Hindlimb muscle (tissue), 1 donor: Measurements from ENCODE around the gene TMEM114. TPM values are rescaled to one million over a fixed set of nuclear protein-coding genes. Genes with fewer than 3 reads are reported as not detected.
"Not testable (repeated sequence)": the region's sequence is repeated elsewhere in the genome, so short reads cannot be mapped to it uniquely, and the experiment has no call there.

Source experiments
- DNase-seq: peaks from one replicate; pipeline ENCODE4 v3.0.0-alpha.2; 2013
- polyA plus RNA-seq: library from polyadenylated mRNA; unstranded; fragments of 120-200 nt; gene quantifications from one replicate; pipeline ENCODE4 v1.2.1, GENCODE V29; 2013; ENCODE audit not compliant: insufficient read length

The TMEM114 gene
- polyA plus RNA-seq, 1 donor = not detected

DNA sequence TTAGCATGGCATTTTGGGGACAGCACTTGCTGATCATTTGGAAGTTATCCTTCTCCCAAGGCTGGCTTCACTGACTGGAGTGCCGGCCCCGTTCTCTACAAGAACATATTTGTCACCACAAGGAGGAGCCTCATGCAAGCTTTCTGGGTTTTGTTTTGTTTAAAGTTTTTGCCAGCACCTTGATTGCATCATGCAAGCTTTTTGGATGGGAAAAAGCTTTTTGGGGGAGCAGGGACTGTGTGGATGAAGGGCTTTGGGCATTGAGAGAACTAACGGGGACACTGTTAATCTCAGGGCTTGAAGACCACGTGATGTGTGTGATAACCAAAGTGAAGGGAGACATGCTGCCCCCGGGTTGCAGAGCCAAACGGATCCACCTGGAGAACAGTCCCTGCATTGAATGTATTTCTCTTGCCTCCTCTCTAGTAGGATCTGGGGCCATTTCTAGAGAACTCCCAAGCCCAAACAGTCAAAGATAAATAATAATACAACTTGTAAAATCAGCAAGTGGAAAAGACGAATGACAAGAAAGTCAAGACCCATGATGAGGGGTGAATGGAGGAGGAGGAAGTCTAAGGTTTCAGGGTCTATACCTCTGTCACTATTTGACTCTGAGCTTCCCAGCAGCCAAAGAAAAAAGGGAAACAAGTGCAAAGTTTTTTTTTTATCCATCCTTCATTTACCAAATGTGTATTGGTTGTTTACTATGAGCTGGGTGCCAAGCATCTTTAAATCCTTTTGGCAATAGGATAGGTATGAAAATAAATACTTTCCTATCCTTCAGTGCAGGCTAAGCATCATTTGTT, 17.2 kb downstream of the TMEM114 start:
- peak; percentile 30 for DNase-seq

DNA sequence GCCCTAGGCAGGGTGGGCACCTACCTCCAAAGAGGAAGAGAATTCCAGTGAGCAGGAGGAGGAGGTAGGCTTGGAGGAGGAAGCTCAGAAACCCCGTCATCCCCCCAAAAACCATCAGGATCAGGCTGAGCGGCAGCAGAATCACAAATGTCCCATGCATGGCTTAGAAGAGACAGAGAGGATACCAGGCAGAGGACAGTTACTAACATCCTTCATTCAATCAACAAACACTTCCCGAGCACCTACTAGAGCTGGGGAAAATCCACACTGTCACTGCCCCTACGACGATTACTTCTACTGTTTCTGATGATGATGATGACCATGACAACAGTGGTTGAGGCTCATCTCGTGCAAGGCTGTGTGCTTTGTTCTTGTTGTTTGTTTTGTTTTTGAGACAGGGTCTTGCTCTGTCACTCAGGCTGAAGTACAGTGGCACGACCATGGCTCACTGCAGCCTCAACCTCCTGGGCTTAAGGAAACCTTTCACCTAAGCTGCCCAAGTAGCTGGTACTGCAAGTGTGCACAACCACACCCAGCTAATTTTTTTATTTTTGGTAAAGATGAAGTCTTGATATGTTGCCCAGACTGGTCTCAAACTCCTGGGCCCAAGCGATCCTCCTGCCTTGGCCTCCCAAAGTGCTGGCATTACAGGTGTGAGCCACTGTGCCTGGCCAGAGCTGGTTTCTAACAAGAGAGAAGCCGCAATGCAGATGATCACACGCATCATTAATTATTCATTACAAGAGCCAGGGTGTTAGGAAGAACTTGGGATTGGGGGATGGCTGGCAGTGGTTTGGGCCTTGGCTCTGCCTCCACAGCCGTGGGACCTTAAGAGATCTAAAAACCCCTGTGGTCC, 18.0 kb downstream of the TMEM114 start:
- no peak for DNase-seq

DNA sequence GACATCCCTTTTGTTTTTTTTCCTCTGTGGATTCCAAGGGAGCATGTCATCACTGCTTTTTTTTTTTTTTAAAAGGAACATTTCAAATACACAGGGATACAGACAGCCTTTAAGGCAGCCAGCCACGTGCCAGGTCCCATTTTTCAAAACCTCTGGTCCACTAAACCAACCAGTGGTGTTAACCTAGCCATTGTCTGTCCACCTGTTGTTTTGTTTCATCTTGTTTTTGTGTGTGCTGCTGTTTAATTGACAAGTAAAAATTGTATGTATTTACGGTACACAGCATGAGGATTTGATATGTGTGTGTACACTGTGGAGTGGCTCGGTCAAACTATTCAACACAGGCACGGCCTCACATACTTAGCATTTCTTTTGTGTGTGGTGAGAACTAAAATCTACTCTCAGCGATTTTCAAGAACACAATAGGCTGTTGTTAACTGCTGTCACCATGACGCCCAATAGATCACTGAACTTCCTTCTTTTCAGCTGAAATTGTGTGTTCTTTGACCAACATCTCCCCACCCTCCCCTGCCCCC, 19.2 kb downstream of the TMEM114 start:
- no peak for DNase-seq

DNA sequence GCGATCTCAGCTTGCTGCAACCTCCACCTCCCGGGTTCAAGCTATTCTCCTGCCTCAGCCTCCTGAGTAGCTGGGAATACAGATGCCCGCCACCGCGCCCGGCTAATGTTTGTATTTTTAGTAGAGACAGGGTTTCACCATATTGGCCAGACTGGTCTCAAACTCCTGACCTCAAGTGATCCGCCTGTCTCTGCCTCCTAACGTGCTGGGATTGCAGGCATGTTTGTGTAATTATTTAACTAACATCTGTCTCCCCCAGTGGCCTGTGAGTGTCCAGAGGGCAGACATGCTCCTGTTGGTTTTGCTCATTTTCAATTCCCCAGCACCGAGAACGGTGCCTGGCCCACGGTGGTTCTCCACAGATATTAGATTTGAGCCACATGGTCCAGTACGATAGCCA, 19.9 kb downstream of the TMEM114 start:
- DNase-seq = not testable (repeated sequence)

DNA sequence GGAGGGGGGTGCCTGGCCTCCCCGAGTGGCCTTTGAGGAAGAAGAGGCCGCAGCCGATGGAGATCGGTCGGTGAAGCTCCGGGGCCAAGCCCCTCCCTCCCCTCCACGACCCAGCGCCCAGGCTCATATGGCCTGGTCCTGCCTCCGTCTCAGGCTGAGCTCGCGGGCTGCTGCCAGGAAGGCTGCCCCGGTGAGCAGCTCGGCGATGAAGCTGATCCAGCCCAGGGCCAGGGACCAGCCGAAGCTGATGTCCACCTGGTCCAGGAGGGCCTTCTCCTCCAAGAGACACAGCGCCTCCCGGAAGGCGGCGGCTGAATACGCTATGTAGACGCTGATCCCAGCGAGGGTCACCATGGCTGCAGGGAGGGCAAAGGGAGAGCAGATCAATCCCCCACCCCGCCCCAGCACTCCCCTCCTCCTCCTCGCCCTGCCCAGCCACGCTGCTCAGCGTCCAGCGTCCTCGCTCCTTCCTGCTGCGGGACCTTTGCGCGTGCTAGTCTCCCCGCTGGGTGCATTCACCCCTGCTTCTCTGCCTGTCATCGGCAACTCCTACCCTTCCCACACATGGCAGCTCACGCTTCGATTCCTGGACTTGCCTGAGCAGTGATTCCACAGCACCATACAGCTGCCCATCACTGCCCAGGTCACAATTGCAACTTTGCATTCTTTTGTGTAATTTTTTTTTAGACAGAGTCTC, 20.5 kb downstream of the TMEM114 start:
- DNase-seq = no peak

DNA sequence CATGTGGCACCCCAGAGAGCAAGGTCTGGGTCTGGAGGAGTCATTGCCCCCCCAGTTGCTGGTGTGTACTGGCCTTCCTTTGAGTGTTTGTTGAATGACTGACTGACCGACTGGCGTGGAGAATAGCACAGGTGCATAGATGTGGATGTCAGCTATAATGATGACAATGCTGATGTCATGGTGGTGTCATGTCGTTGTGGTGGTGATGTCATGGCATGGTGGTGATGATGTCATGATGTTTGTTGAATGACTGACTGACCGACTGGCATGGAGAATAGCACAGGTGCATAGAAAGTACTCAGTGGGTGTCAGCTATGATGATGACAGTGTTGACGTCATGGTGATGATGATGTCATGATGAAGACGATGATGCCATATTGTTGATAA, 22.1 kb downstream of the TMEM114 start:
- DNase-seq = no peak

DNA sequence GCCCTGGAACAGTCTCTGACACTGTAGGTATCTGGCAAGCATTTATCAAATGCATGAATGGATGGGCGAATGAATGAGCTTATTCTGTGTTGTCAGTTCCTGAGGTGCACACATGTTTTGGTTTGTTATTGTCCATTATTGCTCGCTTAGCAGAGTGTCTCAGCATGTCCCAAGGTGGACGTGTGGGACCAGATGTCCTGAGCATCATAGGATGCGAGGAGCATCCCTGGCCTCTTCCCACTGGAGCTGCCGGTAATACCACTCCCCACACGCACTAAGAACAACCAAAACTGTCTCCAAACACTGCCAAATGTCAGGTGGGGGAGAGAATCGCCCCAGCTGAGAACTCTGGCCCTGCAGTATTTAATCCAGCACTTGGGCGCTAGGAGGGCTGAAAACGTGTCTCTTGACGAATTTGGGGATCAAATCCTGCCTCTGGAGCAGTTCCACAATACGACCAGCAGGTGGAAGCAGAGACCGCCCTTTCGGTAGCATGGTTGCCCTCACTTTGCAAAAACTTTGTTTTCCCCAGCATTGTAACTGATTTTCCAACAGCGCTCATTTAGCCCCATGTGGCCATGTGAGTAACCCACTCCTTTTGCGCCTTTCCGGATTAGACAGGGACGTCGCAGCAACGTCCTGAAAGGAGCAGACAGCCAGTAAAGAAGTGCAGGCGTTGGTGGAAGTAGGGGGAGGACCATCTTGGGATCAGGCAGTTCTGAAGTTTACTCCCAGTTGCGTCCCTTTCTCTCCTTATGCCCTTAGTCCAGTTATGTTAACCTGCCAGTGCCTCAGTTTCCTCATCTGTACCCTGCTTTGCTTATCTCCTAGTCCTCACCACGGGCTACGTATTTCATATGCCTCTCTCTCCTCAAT, 22.7 kb downstream of the TMEM114 start:
- peak; percentile 75 for DNase-seq

DNA sequence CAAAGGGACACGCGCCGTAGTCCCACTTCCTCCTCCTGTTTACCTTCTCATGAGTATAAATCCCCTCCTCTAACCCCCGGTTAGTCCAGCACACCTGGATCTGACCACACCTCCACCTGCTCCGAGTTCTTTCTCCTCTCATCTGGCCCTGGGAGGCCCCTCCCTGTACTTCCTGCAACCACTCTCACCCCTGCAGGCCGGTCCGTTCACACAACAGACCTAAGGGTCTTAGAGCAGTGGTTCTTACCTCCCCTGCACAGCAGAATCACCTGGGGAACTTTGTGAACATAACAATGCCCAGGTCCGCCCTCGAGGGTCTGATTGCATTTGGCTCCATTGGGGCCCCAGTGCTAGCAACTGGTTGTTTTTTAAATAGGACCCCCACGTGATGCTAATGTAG, 24.8 kb downstream of the TMEM114 start:
- DNase-seq = no peak

DNA sequence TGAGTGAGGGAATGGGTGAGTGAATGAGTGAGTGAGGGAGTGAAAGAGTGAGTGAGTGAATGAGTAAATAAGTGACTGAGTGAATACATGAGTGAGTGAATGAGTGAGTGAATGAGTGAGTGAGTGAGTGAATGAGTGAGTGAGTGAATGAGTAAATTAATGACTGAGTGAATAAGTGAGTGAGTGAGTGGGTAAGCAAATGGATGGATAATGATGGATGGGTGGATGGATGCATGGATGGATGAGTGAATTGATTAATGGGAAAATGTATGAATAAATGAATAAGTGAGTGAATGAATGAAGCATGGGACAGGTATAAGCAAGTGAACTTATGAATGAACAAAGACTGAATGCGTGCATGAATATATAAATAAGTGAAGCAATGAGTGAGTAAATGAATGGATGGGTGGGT, 25.4 kb downstream of the TMEM114 start:
- no peak for DNase-seq

DNA sequence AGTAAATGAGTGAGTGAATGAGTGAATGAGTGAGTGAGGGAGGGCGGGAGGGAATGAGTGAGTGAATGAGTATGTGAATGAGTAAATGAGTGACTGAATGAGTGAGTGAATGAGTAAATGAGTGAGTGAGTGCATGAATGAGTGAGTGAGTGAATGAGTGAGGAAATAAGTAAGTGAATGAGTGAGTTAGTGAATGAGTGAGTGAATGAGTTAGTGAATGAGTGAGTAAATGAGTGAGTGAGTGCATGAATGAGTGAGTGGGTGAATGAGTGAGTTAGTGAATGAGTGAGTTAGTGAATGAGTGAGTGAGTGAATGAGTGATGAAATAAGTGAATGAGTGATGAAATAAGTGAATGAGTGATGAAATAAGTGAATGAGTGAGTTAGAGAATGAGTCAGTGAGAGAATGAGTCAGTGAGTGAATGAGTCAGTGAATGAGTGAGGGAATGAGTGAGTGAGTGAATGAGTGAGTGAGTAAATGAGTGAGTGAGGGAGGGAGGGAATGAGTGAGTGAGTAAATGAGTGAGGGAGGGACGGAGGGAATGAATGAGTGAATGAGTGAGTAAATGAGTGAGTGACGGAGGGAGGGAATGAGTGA, 26.3 kb downstream of the TMEM114 start:
- DNase-seq = not testable (repeated sequence)

DNA sequence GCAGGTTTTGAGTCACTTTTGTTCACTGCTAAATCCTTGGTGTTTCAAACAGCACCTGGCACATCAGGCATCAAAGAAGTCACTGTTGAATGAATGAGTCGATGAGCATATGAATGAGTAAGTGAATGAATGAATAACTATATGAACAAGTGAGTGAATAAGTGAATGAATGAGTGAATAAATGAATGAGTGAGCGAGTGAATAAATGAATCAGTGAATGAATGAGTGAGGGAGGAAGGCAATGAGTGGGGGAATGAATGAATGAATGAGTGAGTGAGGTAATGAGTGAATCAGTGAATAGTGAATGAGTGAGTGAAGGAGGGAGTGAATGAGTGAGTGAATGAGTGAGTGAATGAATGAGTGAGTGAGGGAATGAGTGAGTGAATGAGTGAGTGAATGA, 28.8 kb downstream of the TMEM114 start:
- no peak for DNase-seq

DNA sequence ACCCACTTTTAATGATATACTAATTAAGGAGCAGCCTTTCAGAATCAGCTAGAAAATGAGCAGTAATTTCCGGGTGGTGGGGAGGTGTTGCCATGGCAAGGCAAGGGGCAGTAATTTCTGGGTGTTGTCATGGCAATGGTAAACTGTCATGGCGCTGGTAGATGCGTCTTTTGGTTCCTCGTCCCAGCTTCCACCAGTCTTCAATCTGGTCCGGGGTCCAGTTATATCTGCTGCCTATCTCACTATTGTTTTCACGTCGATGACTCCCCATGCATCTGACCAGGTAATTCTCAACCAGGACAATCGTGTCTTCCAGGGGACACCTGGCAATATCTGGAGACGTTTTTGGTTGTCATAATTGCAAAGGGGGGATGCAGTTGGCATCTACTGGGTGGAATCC, 34.9 kb downstream of the TMEM114 start:
- no peak for DNase-seq

DNA sequence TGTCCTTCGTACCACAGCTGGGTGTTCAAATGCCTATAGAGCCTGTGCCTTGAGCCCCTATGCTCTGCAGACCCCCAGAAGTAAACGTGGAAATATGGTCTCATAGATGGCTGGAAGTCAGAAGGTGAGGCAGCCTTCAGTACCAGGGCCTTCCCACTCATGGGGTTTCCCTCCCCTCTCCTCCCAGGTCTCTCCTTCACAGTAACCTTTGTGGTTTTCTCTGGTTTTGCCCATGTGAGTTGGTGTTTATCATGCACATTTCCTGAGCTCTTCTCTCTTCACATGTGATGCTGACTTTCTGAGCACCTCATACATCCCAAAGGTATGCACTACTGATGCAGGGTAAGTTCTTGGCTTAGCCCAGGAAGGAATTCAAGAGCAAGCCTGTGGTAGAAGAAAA, 35.4 kb downstream of the TMEM114 start:
- no peak for DNase-seq

DNA sequence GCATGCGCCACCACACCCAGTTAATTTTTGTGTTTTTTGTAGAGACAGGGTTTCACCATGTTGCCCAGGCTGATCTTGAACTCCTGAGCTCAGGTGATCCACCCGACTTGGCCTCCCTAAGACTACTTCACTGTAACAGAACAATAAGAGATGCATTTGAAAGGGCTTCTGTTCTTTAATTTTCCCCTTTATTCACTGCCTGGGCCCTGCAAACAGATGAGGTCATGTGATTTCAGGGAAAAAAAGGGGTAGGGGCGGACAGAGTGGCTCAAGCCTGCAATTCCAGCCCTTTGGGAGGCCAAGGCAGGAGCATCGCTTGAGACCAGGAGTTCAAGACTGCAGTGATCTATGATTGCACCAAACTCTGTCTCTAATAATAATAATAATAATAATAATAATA, 36.3 kb downstream of the TMEM114 start:
- no peak for DNase-seq

DNA sequence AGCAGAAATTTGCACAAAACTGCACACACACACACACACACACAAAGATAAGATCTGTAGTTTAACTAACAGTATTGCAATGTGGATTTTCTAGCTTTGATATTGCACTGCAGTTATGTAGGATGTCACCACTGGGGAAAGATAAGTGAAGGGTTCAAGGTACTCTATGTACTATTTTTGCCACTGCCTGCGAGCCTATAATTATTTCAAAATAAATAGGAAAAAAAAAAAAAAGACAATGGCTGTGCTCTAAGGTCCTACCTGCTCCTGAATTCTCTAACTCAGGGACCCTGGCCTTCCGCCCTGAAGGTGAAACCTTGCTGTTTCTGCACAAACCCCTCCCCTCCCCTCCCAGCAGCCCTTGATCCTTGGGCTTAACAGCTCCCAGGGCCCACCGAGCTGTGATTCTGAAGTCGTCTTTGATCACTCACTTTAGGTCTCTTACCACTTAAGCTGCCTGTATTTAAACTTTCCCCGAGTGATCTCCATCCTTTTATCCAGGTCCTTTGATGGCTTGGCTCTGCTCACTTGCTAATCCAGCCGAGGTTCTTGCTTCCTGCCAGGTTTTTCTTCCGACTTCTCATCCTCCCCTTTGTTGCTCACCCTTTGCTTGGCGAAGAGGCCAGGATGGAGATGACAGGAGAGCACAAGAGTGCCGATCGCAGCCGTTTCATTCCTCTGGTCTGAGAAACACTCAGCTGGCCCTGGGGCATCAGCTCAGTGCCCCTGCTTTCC, 37.7 kb downstream of the TMEM114 start:
- no peak for DNase-seq

DNA sequence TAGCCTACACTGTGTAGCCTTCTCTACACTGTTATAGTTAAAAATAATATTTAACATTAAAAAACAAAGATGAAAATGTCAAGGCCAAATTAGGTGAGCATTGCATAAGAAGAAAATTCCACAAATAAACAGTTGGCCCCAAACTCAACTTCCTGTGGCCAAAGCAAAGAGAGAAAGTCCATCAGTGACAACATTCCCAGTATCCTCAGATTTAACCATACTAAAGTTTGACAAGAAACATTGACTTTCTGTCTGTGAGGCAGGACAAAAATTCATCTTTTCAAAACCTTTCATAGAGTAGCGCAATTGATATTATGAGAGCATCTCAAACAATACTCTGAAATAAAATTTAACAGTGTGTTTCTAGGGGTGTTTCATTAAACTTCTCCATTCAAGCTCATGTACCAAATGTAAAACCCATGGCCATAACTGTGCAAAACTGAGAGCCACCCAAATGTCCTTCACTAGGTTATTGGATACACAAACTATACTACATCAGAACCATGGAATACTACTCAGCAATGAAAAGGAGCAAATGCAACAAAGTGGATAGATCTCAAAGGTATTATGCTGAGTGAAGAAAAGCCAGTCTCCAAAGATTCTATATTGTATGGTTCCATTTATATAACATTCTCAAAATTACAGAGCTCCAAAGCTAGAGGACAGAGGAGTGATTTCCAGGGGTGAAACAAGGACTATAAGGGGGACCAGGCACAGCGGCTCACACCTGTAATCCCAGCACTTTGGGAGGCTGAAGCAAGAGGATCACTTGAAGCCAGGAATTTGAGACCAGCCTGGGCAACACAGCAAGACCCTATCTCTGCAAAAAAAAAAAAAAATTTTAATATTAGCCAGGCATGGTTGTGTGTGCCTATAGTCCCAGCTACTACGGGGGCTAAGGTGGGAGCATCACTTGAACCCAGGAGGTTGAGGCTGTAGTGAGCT, 38.7 kb downstream of the TMEM114 start:
- no peak for DNase-seq

DNA sequence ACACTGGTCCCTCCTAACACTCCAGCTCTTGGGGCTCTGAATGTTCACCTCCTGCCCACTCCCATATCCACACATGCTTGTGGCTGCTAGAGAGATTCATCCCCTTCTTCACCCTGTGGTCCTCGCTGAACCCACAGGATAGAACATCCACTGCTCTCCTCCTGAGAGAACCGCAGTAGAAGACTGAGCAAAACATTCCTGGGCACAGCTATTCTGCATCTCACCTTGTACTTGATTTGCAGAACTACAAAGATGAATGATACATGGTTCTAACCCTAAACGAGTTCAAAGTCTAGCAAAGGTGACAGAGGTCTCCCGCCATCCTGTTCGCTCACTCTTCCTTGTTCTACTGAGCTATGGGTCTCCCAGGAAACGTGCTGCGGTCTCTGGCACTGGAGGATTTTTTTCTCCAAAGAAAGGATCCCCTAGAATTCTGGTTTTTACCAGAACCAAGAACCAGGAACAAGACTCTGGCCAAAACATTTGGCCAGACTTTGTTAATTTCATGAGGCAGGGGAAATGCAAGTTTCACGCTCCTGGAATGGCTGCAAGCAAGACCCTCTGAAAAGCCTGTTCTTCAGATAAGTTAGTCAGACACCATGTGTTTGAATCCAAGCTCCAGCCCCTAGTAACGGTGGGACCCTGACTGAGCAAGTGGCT, 39.5 kb downstream of the TMEM114 start:
- no peak for DNase-seq

DNA sequence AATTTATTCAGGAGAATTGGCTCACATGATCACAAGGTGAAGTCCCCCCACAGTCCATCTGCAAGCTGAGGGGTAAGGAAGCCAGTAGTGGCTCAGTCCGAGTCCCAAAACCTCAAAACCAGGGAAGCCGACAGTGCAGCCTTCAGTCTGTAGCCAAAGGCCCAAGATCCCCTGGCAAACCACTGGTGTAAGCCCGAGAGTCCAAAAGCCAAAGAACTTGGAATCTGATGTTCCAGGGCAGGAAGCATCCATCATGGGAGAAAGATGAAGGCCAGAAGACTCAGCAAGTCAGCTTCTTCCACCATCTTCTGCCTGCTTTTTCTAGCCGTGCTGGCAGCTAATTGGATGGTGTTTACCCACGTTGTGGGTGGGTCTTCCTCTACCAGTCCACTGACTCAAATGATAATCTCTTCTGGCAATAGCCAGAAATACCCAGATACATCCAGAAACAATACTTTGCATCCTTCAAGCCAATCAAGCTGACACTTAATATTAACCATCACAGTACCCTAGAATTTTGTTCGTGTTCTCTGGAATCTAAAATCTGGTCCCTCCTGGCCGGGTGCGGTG, 40.4 kb downstream of the TMEM114 start:
- no peak for DNase-seq

DNA sequence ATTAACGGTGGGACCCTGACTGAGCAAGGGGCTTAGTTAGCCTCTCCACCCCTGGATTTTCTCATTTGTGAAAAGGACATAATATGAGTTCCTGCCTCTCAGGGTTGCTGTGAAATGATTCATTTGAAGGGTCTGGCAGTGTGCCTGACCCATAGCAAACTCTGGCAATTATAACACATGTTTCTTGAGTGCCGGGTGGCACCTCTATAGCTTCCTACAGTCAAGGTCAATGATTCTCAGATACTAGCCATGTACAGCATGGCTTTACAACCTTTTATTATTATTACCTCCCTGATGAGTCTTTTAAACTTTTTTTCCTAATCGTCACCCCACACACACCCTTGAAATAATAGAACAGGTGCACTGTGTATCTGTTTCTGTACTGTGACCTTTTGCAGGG, 42.1 kb downstream of the TMEM114 start:
- DNase-seq = no peak
